ENCODE data around the gene FAM236C.
"Not testable (repeated sequence)": the region's sequence is repeated elsewhere in the genome, so short reads cannot be mapped to it uniquely, and the experiment has no call there.

GRCh38 chrX:72942272-72942671 lies 29.9 kb downstream of the FAM236C start:
- TF ChIP-seq CTCF, POLR2AphosphoS5, POLR2A (IDR thresholded peaks at IDR 0.05): not testable (repeated sequence)
